Left hindlimb (tissue), 1 donor: ENCODE results near the gene PRSS12.
"Not testable (repeated sequence)": the region's sequence is repeated elsewhere in the genome, so short reads cannot be mapped to it uniquely, and the experiment has no call there.

Experiments
- DNase-seq: peaks from one replicate; pipeline ENCODE4 v3.0.0-alpha.2; 2018

PRSS12 gene

DNA sequence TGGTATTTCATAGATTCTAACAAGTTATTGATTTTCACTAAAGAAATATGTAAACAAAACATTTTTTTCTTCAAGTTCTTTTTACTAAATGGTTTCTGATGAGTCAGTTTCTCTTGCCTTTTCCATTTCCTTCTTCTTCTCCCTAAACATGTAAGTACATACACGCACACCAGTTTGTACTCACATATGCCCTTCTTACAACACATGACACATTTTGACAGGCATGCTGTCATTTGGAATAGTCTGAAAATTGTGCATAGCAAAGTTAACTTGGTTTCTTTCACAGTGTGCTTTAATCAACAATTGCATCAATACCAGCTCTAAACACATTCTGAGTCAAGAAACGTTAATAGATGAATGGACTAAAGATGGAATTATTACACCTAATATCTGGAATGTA, 35.1 kb downstream of the PRSS12 start:
- no peak for DNase-seq

- DNase-seq = no peak
Observed at GRCh38 chr4:118314221-118314620, 38.6 kb downstream of the PRSS12 start.

DNA sequence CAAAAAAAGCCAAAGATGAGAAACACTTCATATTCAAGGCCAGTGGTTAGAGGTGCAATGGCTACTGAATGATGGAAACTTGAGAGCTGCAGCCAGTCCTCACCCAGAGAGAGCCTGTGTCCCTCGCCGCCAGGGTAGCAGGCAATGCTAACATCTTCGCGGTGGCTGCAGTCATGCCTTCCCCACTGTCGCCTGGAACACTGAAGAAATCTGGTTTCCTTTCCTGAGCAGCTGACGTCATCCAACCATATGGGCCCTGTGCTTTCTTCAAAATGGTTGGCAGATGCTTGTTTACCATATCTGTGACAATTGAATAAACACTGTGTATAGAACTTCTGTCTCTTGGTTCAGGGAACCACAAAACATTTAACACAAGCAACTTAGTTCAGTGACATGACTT, 39.7 kb downstream of the PRSS12 start:
- DNase-seq = peak; percentile 31

- no peak for DNase-seq
Observed at GRCh38 chr4:118308306-118309030, 44.3 kb downstream of the PRSS12 start.

- no peak for DNase-seq
Observed at GRCh38 chr4:118307643-118308042, 45.2 kb downstream of the PRSS12 start.

GRCh38 chr4:118299619-118300018, 53.2 kb downstream of the PRSS12 start:
- not testable (repeated sequence) for DNase-seq

DNA sequence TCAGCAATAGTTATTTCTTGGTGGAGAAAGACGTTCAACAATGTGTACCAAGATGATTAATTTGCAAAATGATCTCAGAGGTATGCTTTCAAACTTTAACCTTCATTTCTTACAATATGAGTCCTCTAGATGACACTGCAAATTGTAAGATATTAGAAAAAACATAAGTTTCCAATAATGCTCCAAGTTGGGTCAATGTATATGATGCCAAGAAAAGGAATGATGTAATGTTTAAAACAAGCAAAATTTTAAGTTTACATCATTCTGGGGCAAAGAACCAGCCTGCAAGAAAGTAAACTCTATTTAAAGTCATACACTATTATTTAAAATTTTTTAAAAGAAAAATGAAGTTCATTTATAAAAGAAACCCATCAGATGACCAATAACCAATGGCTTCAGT, 56.1 kb downstream of the PRSS12 start:
- DNase-seq = no peak

- no peak for DNase-seq
Observed at GRCh38 chr4:118290951-118291350, 61.9 kb downstream of the PRSS12 start.

DNA sequence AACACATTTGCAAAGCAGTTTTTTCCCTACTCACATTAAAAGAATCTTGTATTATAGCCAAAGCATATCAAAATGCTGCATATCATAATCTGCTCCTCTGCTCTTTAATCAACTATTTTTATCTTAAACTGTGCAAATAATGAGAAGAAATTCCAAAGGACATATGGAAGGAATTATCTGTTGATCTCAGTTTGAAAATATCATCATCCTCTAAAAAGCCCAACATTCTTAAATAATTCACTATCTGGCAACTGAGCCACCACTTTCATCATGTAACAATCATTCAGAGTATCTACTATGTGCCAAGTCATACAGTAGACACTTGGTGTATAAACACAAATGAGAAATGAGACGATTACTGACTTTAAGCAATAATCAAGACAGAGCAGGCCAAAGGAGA, 63.0 kb downstream of the PRSS12 start:
- DNase-seq = no peak

- no peak for DNase-seq
Observed at GRCh38 chr4:118287711-118288451, 64.9 kb downstream of the PRSS12 start.

- DNase-seq = no peak
Observed at GRCh38 chr4:118286685-118287084, 66.1 kb downstream of the PRSS12 start.

- no peak for DNase-seq
Observed at GRCh38 chr4:118285931-118286330, 66.9 kb downstream of the PRSS12 start.

DNA sequence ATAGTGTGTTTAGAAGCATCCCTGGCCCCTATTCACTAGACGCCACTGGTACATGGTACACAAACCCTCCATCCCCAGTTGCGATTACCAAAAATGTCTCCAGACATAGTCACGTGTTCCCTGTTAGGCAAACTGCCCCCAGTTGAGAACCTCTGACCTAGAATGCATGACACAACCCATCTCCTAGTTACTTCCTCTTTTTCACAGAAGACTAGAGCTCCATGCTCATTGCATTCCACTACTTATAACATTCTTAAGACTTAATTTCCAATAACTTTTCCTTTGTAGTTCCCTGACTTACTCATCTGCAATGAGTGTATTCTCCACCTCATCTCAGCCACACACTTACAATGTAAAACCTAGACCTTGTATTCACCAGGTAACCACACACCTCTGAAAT, 68.6 kb downstream of the PRSS12 start:
- DNase-seq = no peak

GRCh38 chr4:118282692-118283091, 70.1 kb downstream of the PRSS12 start:
- DNase-seq = no peak

GRCh38 chr4:118281611-118282442, 71.0 kb downstream of the PRSS12 start:
- DNase-seq = no peak

- no peak for DNase-seq
Observed at GRCh38 chr4:118280501-118281218, 72.1 kb downstream of the PRSS12 start.

- DNase-seq = no peak
Observed at GRCh38 chr4:118279920-118280432, 72.8 kb downstream of the PRSS12 start.

DNA sequence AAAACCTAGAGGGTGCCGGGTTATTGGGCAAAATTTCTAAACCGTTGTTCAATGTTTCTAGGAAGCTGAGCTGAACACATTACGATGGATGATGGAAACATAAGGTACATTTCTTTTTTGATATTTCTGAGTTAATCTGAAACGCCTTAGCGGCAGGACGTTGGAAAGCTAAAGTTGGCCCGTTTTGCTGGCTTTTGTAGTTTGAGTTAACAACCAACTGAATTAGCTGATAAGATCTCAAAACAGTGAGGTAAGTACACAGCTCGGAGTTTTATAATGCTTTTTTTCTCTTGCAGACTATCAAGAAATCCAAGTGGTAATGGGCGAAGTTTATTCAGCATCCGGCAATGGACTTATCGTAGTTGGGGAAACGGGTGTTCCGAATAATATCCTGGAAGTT, 73.5 kb downstream of the PRSS12 start:
- no peak for DNase-seq

- DNase-seq = peak; percentile 96
Observed at GRCh38 chr4:118278473-118279274, 74.1 kb downstream of the PRSS12 start.

DNA sequence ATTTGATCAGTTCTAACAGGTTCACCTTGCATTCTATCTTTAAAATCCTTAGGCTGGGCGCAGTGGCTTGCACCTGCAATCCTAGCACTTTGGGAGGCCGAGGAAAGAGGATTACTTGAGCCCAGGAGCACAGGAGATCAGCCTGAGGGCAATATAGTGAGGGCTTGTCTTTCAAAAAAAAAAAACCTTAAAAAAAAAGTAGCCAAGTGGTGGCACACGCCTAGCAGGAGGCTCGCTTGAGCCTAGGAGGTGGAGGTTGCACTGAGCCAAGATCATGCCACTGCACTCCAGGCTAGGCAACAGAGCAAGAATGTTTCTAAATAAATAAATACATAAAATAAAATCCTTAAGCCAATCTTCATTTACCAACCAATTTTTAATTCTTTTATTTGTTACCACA, 75.6 kb downstream of the PRSS12 start:
- DNase-seq = no peak

DNA sequence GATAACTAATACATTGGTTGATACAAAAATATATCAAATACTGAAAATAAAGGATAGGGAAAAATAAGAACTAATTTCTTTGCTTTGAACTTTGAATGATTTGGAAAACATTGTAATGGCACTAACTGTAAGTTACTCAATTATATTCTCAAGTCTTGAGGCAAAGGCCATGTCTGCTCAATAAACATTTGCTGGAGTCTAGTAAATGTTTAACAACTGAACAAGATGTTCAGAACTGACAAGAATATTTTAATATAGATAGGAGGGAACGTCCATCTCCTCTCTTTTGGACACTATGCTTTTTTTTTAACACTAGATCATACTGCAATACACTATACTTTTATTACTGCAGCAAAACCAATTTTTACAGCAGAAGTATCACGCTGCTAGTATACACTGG, 76.2 kb downstream of the PRSS12 start:
- no peak for DNase-seq

DNA sequence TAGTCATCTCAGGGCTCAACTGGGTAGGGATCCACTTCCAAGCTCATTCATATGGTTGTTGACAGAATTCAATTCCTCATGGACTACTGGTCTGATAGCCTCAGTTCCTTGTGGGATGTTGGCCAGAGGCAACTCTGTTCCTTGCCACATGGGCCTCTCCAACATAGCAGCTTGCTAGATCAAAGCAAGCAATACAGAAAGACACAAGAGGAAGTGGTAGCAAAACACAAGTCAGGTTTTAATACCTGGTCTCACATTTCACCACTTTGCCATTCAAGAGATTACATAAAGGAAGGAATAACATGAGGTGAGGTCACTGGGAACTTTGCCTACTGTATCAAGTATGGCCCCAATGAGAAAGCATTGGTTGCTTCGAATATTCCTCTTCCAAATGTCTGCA, 79.2 kb downstream of the PRSS12 start:
- DNase-seq = no peak
